CD4-positive, alpha-beta T cell (primary cell): ENCODE measurements around the gene EMCN. TPM values are rescaled to one million over a fixed set of nuclear protein-coding genes. Genes with fewer than 3 reads are reported as not detected.

ENCODE experiments used
- ATAC-seq: fragments of 200-7000 bp; cut with Tn5 transposase; one replicate; pipeline ENCODE4 v1.10.0; 2022; ENCODE audit warnings: mild to moderate bottlenecking; ENCODE audit not compliant: poor library complexity
- CTCF ChIA-PET: fragments of 350-600 bp; sonication (Branson Sonifier 250); formaldehyde crosslinking; loops from one replicate; lab custom pipeline; 2021; ENCODE audit warnings: antibody characterized with exemption, inconsistent platforms; lab: Charles Lee
- POLR2A ChIA-PET: fragments of 350-600 bp; sonication (Branson Sonifier 250); formaldehyde crosslinking; loops from one replicate; lab custom pipeline; 2021; ENCODE audit warnings: antibody characterized with exemption, inconsistent platforms; lab: Charles Lee
- DNase-seq, 14 experiments: peaks; one replicate each; pipeline ENCODE4 v3.0.0-alpha.2; 2013 to 2020; ENCODE audit warnings: mixed read lengths in 2 of 14
- H3K27ac ChIP-seq, 2 donors: one replicate each; pipeline versions ENCODE4 v1.5.1 to v1.7.0; 2013; ENCODE audit warnings: low read length in 2 of 2, low read depth in 1 of 2, mild to moderate bottlenecking in 1 of 2
- H3K27me3 ChIP-seq, 2 experiments: 1 replicate in 1 of 2; 2 replicates in 1 of 2; pipeline versions ENCODE4 v1.6.1 to v1.7.0; 2013; ENCODE audit warnings: low read length in 2 of 2, control low read depth in 1 of 2, mild to moderate bottlenecking in 1 of 2, moderate library complexity in 1 of 2; ENCODE audit not compliant: insufficient read depth in 2 of 2, control insufficient read depth in 1 of 2
- H3K36me3 ChIP-seq: one replicate; pipeline ENCODE4 v1.6.1; 2013; ENCODE audit warnings: low read length, control low read depth; ENCODE audit not compliant: insufficient read depth
- H3K4me1 ChIP-seq: one replicate; pipeline ENCODE4 v1.6.1; 2013; ENCODE audit warnings: low read length, control low read depth; ENCODE audit not compliant: insufficient read depth
- H3K4me3 ChIP-seq: one replicate; pipeline ENCODE4 v1.5.1; 2013; ENCODE audit warnings: mild to moderate bottlenecking, low read length, moderate library complexity
- H3K9me3 ChIP-seq, 2 experiments: 1 replicate in 1 of 2; 2 replicates in 1 of 2; pipeline versions ENCODE4 v1.6.1 to v1.7.0; 2013; ENCODE audit warnings: low read length in 2 of 2, mild to moderate bottlenecking in 2 of 2, control low read depth in 1 of 2, moderate library complexity in 1 of 2; ENCODE audit not compliant: control insufficient read depth in 1 of 2, insufficient read depth in 1 of 2
- H3K27ac Mint-ChIP-seq: one replicate; pipeline ENCODE4 v1.8.0; 2020; ENCODE audit warnings: mixed read lengths
- H3K27me3 Mint-ChIP-seq: one replicate; pipeline ENCODE4 v1.8.0; 2021; ENCODE audit warnings: mixed read lengths
- H3K36me3 Mint-ChIP-seq: one replicate; pipeline ENCODE4 v1.8.0; 2021; ENCODE audit warnings: low read depth, mixed read lengths
- H3K4me1 Mint-ChIP-seq: one replicate; pipeline ENCODE4 v1.8.0; 2021; ENCODE audit warnings: low read depth, mixed read lengths
- H3K4me3 Mint-ChIP-seq: one replicate; pipeline ENCODE4 v1.8.0; 2020; ENCODE audit warnings: mild to moderate bottlenecking, mixed read lengths
- H3K9me3 Mint-ChIP-seq: one replicate; pipeline ENCODE4 v1.8.0; 2020; ENCODE audit warnings: mixed read lengths
- CTCF ChIP-seq: fragments of 200-600 bp; IDR thresholded peaks from one replicate; pipeline ENCODE4 v1.8.0; 2022; ENCODE audit warnings: antibody characterized with exemption, mild to moderate bottlenecking
- intact Hi-C, 2 experiments: fragments of 100-400 bp; cut with DNase I in 1 of 2; cut with micrococcal nuclease in 1 of 2; formaldehyde crosslinking; loops; one replicate each; pipeline versions ENCODE4 v1.15.1 to v1.9.0; 2023 to 2025; cut with DNase I, micrococcal nuclease
- total RNA-seq, 174 experiments: library from RNA in 2 of 174; stranded (reverse) in 2 of 174; gene quantifications; one replicate each; pipeline ENCODE4 v1.2.3 and lab custom pipeline; 2021 to 2026

Gene EMCN
- total RNA-seq, 2 experiments from 2014 or later: not detected

- ATAC-seq (no peak), DNase-seq (no peak)
- H3K36me3 ChIP-seq: no peaks in the 10 kb centered on the region
- H3K9me3 ChIP-seq: no peaks in the 10 kb centered on the region
- no peak overlapping the region for H3K4me3 Mint-ChIP-seq
- H3K27me3 ChIP-seq: no peaks in the 10 kb centered on the region
- intact Hi-C loops: no loop called here
- ChIA-PET CTCF (no interaction called here), POLR2A (no interaction called here)
- no peaks in the 10 kb centered on the region for H3K9me3 Mint-ChIP-seq
- no peaks in the 10 kb centered on the region for H3K4me1 ChIP-seq
- H3K4me1 Mint-ChIP-seq: no peaks in the 10 kb centered on the region
- TF ChIP-seq CTCF: no peak
- H3K4me3 ChIP-seq: no peak overlapping the region
- no peak overlapping the region for H3K27ac ChIP-seq
- H3K27me3 Mint-ChIP-seq: no peaks in the 10 kb centered on the region
- no peaks in the 10 kb centered on the region for H3K36me3 Mint-ChIP-seq
- no peak overlapping the region for H3K27ac Mint-ChIP-seq
Observed at GRCh38 chr4:100497791-100498190, 20.0 kb downstream of the EMCN start.

- Histone ChIP-seq H3K36me3 (no peaks in the 10 kb centered on the region), H3K4me3 (no peak overlapping the region), H3K4me1 (no peaks in the 10 kb centered on the region), H3K27ac (no peak overlapping the region), H3K9me3 (peaks cover 7 to 8% of the 10 kb centered on the region in 2 experiments), H3K27me3 (no peaks in the 10 kb centered on the region)
- POLR2A ChIA-PET: no interaction called here
- DNase-seq (no peak), ATAC-seq (no peak)
- Mint-ChIP-seq H3K27ac (no peak overlapping the region), H3K9me3 (peaks cover 5% of the 10 kb centered on the region), H3K4me3 (no peak overlapping the region), H3K4me1 (no peaks in the 10 kb centered on the region), H3K27me3 (no peaks in the 10 kb centered on the region), H3K36me3 (no peaks in the 10 kb centered on the region)
- CTCF ChIA-PET: interaction anchor here (1.0 kb wide), 1 partner anchor 27 kb away, joined by 3 read pairs; no protein-coding TSS in a partner anchor
- intact Hi-C loops: no loop called here
- no peak for TF ChIP-seq CTCF
Observed at GRCh38 chr4:100495074-100495473, 22.7 kb downstream of the EMCN start.

GRCh38 chr4:100494166-100494565 is 23.7 kb downstream of the EMCN start:
- CTCF ChIA-PET: interaction anchor here (1.0 kb wide), 1 partner anchor 26 kb away, joined by 3 read pairs; no protein-coding TSS in a partner anchor
- H3K36me3 Mint-ChIP-seq: no peaks in the 10 kb centered on the region

More at GRCh38 chr4:100494166-100494565, 23.7 kb downstream of the EMCN start:
- POLR2A ChIA-PET: no interaction called here
- Histone ChIP-seq H3K9me3 (peaks cover 7 to 8% of the 10 kb centered on the region in 2 experiments), H3K27me3 (no peaks in the 10 kb centered on the region), H3K27ac (no peak overlapping the region), H3K4me1 (no peaks in the 10 kb centered on the region), H3K36me3 (no peaks in the 10 kb centered on the region), H3K4me3 (no peak overlapping the region)
- no peak for DNase-seq
- H3K4me1 Mint-ChIP-seq: no peaks in the 10 kb centered on the region
- TF ChIP-seq CTCF: no peak
- H3K4me3 Mint-ChIP-seq: no peak overlapping the region
- no peak overlapping the region for H3K27ac Mint-ChIP-seq
- H3K27me3 Mint-ChIP-seq: no peaks in the 10 kb centered on the region
- no peak for ATAC-seq
- H3K9me3 Mint-ChIP-seq: peaks cover 5% of the 10 kb centered on the region
- intact Hi-C loops: no loop called here
